Measurements from ENCODE around the gene LRRC55. TPM values are rescaled to one million over a fixed set of nuclear protein-coding genes. Genes with fewer than 3 reads are reported as not detected.

The LRRC55 gene, protein sequence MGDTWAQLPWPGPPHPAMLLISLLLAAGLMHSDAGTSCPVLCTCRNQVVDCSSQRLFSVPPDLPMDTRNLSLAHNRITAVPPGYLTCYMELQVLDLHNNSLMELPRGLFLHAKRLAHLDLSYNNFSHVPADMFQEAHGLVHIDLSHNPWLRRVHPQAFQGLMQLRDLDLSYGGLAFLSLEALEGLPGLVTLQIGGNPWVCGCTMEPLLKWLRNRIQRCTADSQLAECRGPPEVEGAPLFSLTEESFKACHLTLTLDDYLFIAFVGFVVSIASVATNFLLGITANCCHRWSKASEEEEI
- total RNA-seq (2021; ENCODE audit: unreplicated experiment) (not detected), Bru-seq, nascent RNA (not detected), BruChase-seq, experiment 1, labeled RNA remaining after a 6-hour chase (not detected), BruChase-seq, experiment 2, labeled RNA remaining after a 2-hour chase (not detected)
- not detected in 2 replicates for polyA plus RNA-seq (2012)
- long read RNA-seq = 0 reads

DNA sequence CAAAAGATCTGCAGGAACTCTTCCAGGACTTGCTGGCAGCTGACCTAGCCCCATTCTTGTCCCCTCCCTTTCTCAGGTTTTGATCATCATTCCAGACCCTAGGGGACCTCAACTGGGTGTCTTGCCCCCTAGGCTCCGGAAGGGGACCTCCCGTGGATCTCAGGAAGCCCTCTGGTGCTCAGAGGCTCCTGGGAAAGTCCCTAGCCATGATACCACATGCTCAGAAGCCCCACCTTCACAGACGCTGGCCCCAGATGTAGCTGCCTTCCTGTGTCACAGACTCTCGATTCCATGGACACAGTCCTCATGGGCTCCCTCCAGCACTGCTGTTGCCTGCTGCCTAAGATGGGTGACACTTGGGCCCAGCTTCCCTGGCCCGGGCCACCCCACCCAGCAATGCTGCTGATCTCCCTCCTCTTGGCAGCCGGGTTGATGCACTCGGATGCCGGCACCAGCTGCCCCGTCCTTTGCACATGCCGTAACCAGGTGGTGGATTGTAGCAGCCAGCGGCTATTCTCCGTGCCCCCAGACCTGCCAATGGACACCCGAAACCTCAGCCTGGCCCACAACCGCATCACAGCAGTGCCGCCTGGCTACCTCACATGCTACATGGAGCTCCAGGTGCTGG, at the start of gene LRRC55:
LRRC55 (plus strand) TSS at position 276 of the 628 bp plus-strand sequence; CDS start at position 346, 70 bp downstream.
- H3K27me3 ChIP-seq (ENCODE audit: insufficient read depth, low read length) = peaks cover 4% of the 10 kb centered on the region; the same call in 1 of the 2 replicates
- no peak within 1 kb of the TSS for H3K4me3 ChIP-seq (replicated peaks in 1 of 2; ENCODE audit: low read depth in 1 of 2, low read length in 2 of 2)
- ATAC-seq (no peak), DNase-seq (ENCODE audit: low read depth, low spot score) (no peak)
- H3K36me3 ChIP-seq (ENCODE audit: control insufficient read depth in 1 of 2, insufficient read depth in 2 of 2, low read length in 2 of 2) = no peaks in the 10 kb centered on the region
- POLR2A ChIA-PET = no interaction called here
- RAD21 ChIA-PET (ENCODE audit: low non-redundant PET in 1 of 2, low total read pairs in 2 of 2, uncharacterized antibody in 2 of 2, unreplicated experiment in 2 of 2) = no interaction called here
- H3K9ac ChIP-seq (ENCODE audit: low read length) = no peak within 1 kb of the TSS
- H3K4me2 ChIP-seq (ENCODE audit: low read length) = no peak within 1 kb of the TSS
- H3K4me1 ChIP-seq (ENCODE audit: control insufficient read depth in 1 of 2, insufficient read depth in 2 of 2, low read length in 2 of 2) = no peaks in the 10 kb centered on the region
- H3K79me2 ChIP-seq (ENCODE audit: insufficient read depth, low read length) = no peaks in the 10 kb centered on the region
- no TSS peak for BruUV-seq (replicated peaks)
- no peaks in the 10 kb centered on the region for H3K9me2 ChIP-seq (ENCODE audit: insufficient read depth)
- intact Hi-C loops (cut with micrococcal nuclease) = no loop called here
- no peak within 1 kb of the TSS for H2AFZ ChIP-seq (ENCODE audit: low read depth, low read length, poor library complexity, severe bottlenecking)
- no peak for TF ChIP-seq FOSL1 (IDR thresholded peaks at IDR 0.05; ENCODE audit: low read depth)
- TF ChIP-seq CEBPB (IDR thresholded peaks at IDR 0.05; ENCODE audit: low read depth) = no peak
- no peak for TF ChIP-seq YY1 (IDR thresholded peaks at IDR 0.05; ENCODE audit: extremely low read depth, insufficient replicate concordance, low read depth, low read length)
- TF ChIP-seq RAD21 (IDR thresholded peaks at IDR 0.05; ENCODE audit: low read depth) = no peak
- no peak for TF ChIP-seq EZH2 (IDR thresholded peaks at IDR 0.05)
- no peak for TF ChIP-seq SIN3A (IDR thresholded peaks at IDR 0.05; ENCODE audit: low read depth)
- TF ChIP-seq, protein P1, sequence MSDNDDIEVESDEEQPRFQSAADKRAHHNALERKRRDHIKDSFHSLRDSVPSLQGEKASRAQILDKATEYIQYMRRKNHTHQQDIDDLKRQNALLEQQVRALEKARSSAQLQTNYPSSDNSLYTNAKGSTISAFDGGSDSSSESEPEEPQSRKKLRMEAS (IDR thresholded peaks at IDR 0.05) = no peak
- TF ChIP-seq ZFX (IDR thresholded peaks at IDR 0.05) = no peak
- no peak for TF ChIP-seq SRF (IDR thresholded peaks at IDR 0.05; ENCODE audit: low read depth)
- TF ChIP-seq EGR1 (IDR thresholded peaks at IDR 0.05; ENCODE audit: low read depth) = no peak
- TF ChIP-seq ZNF274 (IDR thresholded peaks at IDR 0.05; ENCODE audit: low read depth, low read length) = no peak
- no peak for TF ChIP-seq ELF1 (IDR thresholded peaks at IDR 0.05; ENCODE audit: borderline replicate concordance, low read depth)
- no peak for TF ChIP-seq TCF7L2 (IDR thresholded peaks at IDR 0.05; ENCODE audit: borderline replicate concordance, extremely low read depth, insufficient read depth, insufficient read length)
- H4K20me1 ChIP-seq (ENCODE audit: insufficient read depth) = no peaks in the 10 kb centered on the region
- no peak within 1 kb of the TSS for H3K27ac ChIP-seq (ENCODE audit: low read depth, low read length)
- no peaks in the 10 kb centered on the region for H3K9me3 ChIP-seq (ENCODE audit: control insufficient read depth in 1 of 2, insufficient read depth in 1 of 2, low read depth in 1 of 2, low read length in 2 of 2)
- CTCF ChIA-PET = no interaction called here
